ENCODE results near the gene MANBA.

MANBA gene

GRCh38 chr4:102594000-102594399 is 166.8 kb downstream of the MANBA start:
- no peak for DNase-seq (ENCODE audit: low read depth)

- DNase-seq (ENCODE audit: low read depth), result no peak
Measured at GRCh38 chr4:102593147-102593546, 167.6 kb downstream of the MANBA start.

GRCh38 chr4:102592256-102592655 is 168.5 kb downstream of the MANBA start:
- no peak for DNase-seq (ENCODE audit: low read depth)

GRCh38 chr4:102589743-102590142 is 171.0 kb downstream of the MANBA start:
- no peak for DNase-seq (ENCODE audit: low read depth)

- DNase-seq (ENCODE audit: low read depth), result no peak
Measured at GRCh38 chr4:102586644-102587021, 174.1 kb downstream of the MANBA start.

- DNase-seq (ENCODE audit: low read depth), result no peak
Measured at GRCh38 chr4:102586002-102586643, 174.6 kb downstream of the MANBA start.

GRCh38 chr4:102585329-102585728 is 175.4 kb downstream of the MANBA start:
- DNase-seq (ENCODE audit: low read depth), result no peak

GRCh38 chr4:102584091-102584490 is 176.7 kb downstream of the MANBA start:
- DNase-seq (ENCODE audit: low read depth), result no peak
